ENCODE measurements around the gene SRPRB.

Gene SRPRB

GRCh38 chr3:133864616-133865015 is 59.0 kb downstream of the SRPRB start:
- H3K9ac ChIP-seq (ENCODE audit: low read length) = no peak overlapping the region
- H3K4me2 ChIP-seq (ENCODE audit: low read depth, low read length) = no peak overlapping the region
- H3K36me3 ChIP-seq (replicated peaks; ENCODE audit: insufficient read depth, low read length) = no peaks in the 10 kb centered on the region
- no peaks in the 10 kb centered on the region for H3K9me2 ChIP-seq (replicated peaks; ENCODE audit: insufficient read depth, low read length)
- H3K27ac ChIP-seq (ENCODE audit: low read length) = no peak overlapping the region
- H3F3A ChIP-seq (ENCODE audit: insufficient read depth, low read length) = no peaks in the 10 kb centered on the region
- H3K4me3 ChIP-seq (ENCODE audit: low read length) = no peak overlapping the region
- TF ChIP-seq CTCF (IDR thresholded peaks at IDR 0.05; ENCODE audit: low read length) = no peak
- no peak for TF ChIP-seq EZH2 (optimal IDR thresholded peaks at IDR 0.05; ENCODE audit: low read depth, low read length)
- TF ChIP-seq EZH2phosphoT487 (IDR thresholded peaks at IDR 0.05; ENCODE audit: low read length) = no peak
- H2AFZ ChIP-seq (ENCODE audit: low read length) = no peak overlapping the region
- H3K9me3 ChIP-seq (replicated peaks; ENCODE audit: insufficient read depth, low read length) = no peaks in the 10 kb centered on the region
- DNase-seq = no peak
- no peaks in the 10 kb centered on the region for H4K20me1 ChIP-seq (ENCODE audit: insufficient read depth, low read length)
- no peaks in the 10 kb centered on the region for H3K79me2 ChIP-seq (ENCODE audit: low read length)
- H3K4me1 ChIP-seq (ENCODE audit: low read length) = no peaks in the 10 kb centered on the region
- H3K27me3 ChIP-seq (replicated peaks; ENCODE audit: insufficient read depth, low read length) = no peaks in the 10 kb centered on the region

GRCh38 chr3:133865136-133865855 is 59.7 kb downstream of the SRPRB start:
- H2AFZ ChIP-seq (ENCODE audit: low read length) = no peak overlapping the region
- DNase-seq = no peak
- TF ChIP-seq EZH2 (optimal IDR thresholded peaks at IDR 0.05; ENCODE audit: low read depth, low read length) (no peak), EZH2phosphoT487 (IDR thresholded peaks at IDR 0.05; ENCODE audit: low read length) (no peak), CTCF (IDR thresholded peaks at IDR 0.05; ENCODE audit: low read length) (no peak)
- no peak overlapping the region for H3K4me3 ChIP-seq (ENCODE audit: low read length)
- H3K9me3 ChIP-seq (replicated peaks; ENCODE audit: insufficient read depth, low read length) = no peaks in the 10 kb centered on the region
- no peaks in the 10 kb centered on the region for H3K79me2 ChIP-seq (ENCODE audit: low read length)
- no peaks in the 10 kb centered on the region for H4K20me1 ChIP-seq (ENCODE audit: insufficient read depth, low read length)
- H3K9me2 ChIP-seq (replicated peaks; ENCODE audit: insufficient read depth, low read length) = no peaks in the 10 kb centered on the region
- H3K9ac ChIP-seq (ENCODE audit: low read length) = no peak overlapping the region
- H3K4me1 ChIP-seq (ENCODE audit: low read length) = no peaks in the 10 kb centered on the region
- no peaks in the 10 kb centered on the region for H3K27me3 ChIP-seq (replicated peaks; ENCODE audit: insufficient read depth, low read length)
- no peaks in the 10 kb centered on the region for H3F3A ChIP-seq (ENCODE audit: insufficient read depth, low read length)
- no peak overlapping the region for H3K27ac ChIP-seq (ENCODE audit: low read length)
- H3K36me3 ChIP-seq (replicated peaks; ENCODE audit: insufficient read depth, low read length) = no peaks in the 10 kb centered on the region
- H3K4me2 ChIP-seq (ENCODE audit: low read depth, low read length) = no peak overlapping the region

GRCh38 chr3:133866141-133866540 is 60.5 kb downstream of the SRPRB start:
- H4K20me1 ChIP-seq (ENCODE audit: insufficient read depth, low read length) = no peaks in the 10 kb centered on the region

More at GRCh38 chr3:133866141-133866540, 60.5 kb downstream of the SRPRB start:
- Histone ChIP-seq H3K9ac (ENCODE audit: low read length) (no peak overlapping the region), H3K36me3 (replicated peaks; ENCODE audit: insufficient read depth, low read length) (no peaks in the 10 kb centered on the region), H3K9me3 (replicated peaks; ENCODE audit: insufficient read depth, low read length) (no peaks in the 10 kb centered on the region), H3K4me2 (ENCODE audit: low read depth, low read length) (no peak overlapping the region), H3K27me3 (replicated peaks; ENCODE audit: insufficient read depth, low read length) (no peaks in the 10 kb centered on the region), H3K79me2 (ENCODE audit: low read length) (no peaks in the 10 kb centered on the region), H3F3A (ENCODE audit: insufficient read depth, low read length) (no peaks in the 10 kb centered on the region), H3K27ac (ENCODE audit: low read length) (no peak overlapping the region), H3K4me3 (ENCODE audit: low read length) (no peak overlapping the region), H3K4me1 (ENCODE audit: low read length) (no peaks in the 10 kb centered on the region), H2AFZ (ENCODE audit: low read length) (no peak overlapping the region), H3K9me2 (replicated peaks; ENCODE audit: insufficient read depth, low read length) (no peaks in the 10 kb centered on the region)
- TF ChIP-seq CTCF (IDR thresholded peaks at IDR 0.05; ENCODE audit: low read length) = no peak
- TF ChIP-seq EZH2phosphoT487 (IDR thresholded peaks at IDR 0.05; ENCODE audit: low read length) = no peak
- TF ChIP-seq EZH2 (optimal IDR thresholded peaks at IDR 0.05; ENCODE audit: low read depth, low read length) = no peak
- no peak for DNase-seq

Measured in MM.1S (cell line).